Testis (tissue), 2 donors: ENCODE data around the gene GARNL3.

Source experiments
- CTCF ChIP-seq, 3 experiments: fragments of 450-650 bp in 2 of 3; fragments of 200-600 bp in 1 of 3; sonication (generic) in 1 of 3; IDR thresholded peaks; one replicate each; pipeline ENCODE4 v1.5.1; 2016 to 2019; ENCODE audit warnings: antibody characterized with exemption in 3 of 3, mild to moderate bottlenecking in 2 of 3, moderate library complexity in 1 of 3
- POLR2A ChIP-seq: fragments of 450-650 bp; IDR thresholded peaks from one replicate; pipeline ENCODE4 v1.6.1; 2017; ENCODE audit warnings: antibody characterized with exemption, mild to moderate bottlenecking, moderate library complexity

- TF ChIP-seq CTCF (IDR thresholded peaks at IDR 0.05) (no peak), POLR2A (no peak)
Observed at GRCh38 chr9:127252410-127253318, 11.9 kb upstream of the GARNL3 start.
